WTC11 (cell line): ENCODE measurements around the gene ZBTB32. TPM values are rescaled to one million over a fixed set of nuclear protein-coding genes. Genes with fewer than 3 reads are reported as not detected.

Experiments
- ATAC-seq: fragments of 200-7000 bp; cut with Tn5 transposase; 2 replicates; pipeline ENCODE4 v1.10.0; 2021; ENCODE audit warnings: mild to moderate bottlenecking, moderate library complexity
- CTCF ChIA-PET: fragments of 300-600 bp; sonication (Branson Sonifier 250); formaldehyde crosslinking; loops from one replicate; lab custom pipeline; 2021; ENCODE audit warnings: antibody characterized with exemption; lab: Charles Lee
- POLR2A ChIA-PET: fragments of 350-600 bp; sonication (Branson Sonifier 250); formaldehyde crosslinking; loops from one replicate; lab custom pipeline; 2021; ENCODE audit warnings: antibody characterized with exemption; lab: Charles Lee
- DNase-seq: peaks from one replicate; pipeline ENCODE4 v3.0.0; 2021; ENCODE audit warnings: low spot score
- H3K27ac Mint-ChIP-seq: 2 replicates; pipeline ENCODE4 v1.8.0; 2021; ENCODE audit warnings: mixed read lengths
- H3K27me3 Mint-ChIP-seq: 2 replicates; pipeline ENCODE4 v1.8.0; 2021; ENCODE audit warnings: low read depth, mild to moderate bottlenecking, moderate library complexity, mixed read lengths
- H3K36me3 Mint-ChIP-seq: 2 replicates; pipeline ENCODE4 v1.8.0; 2021; ENCODE audit warnings: mixed read lengths
- H3K4me1 Mint-ChIP-seq: 2 replicates; pipeline ENCODE4 v1.8.0; 2022; ENCODE audit warnings: mixed read lengths
- H3K4me3 Mint-ChIP-seq: 2 replicates; pipeline ENCODE4 v1.8.0; 2021; ENCODE audit warnings: mild to moderate bottlenecking, moderate library complexity, mixed read lengths
- H3K9me3 Mint-ChIP-seq: 2 replicates; pipeline ENCODE4 v1.8.0; 2021; ENCODE audit warnings: mixed read lengths
- AR ChIP-seq: fragments of 250-450 bp; sonication (Bioruptor Pico); IDR thresholded peaks from 2 replicates; pipeline ENCODE4 v1.9.0; 2021; ENCODE audit warnings: mild to moderate bottlenecking
- ATF3 ChIP-seq: sonication (generic); formaldehyde crosslinking; conservative IDR thresholded peaks from 2 replicates; pipeline ENCODE4 v1.8.1; 2022; ENCODE audit warnings: mild to moderate bottlenecking, missing genetic modification reagents
- CBFB ChIP-seq: sonication (generic); formaldehyde crosslinking; IDR thresholded peaks from 2 replicates; pipeline ENCODE4 v1.8.1; 2022; ENCODE audit warnings: mild to moderate bottlenecking, low read depth, missing genetic modification reagents
- E2F4 ChIP-seq: sonication (generic); formaldehyde crosslinking; IDR thresholded peaks from 2 replicates; pipeline ENCODE4 v1.8.1; 2022; ENCODE audit warnings: low read depth, mild to moderate bottlenecking, moderate library complexity, missing genetic modification reagents, borderline replicate concordance
- ELF4 ChIP-seq: sonication (generic); formaldehyde crosslinking; IDR thresholded peaks from 2 replicates; pipeline ENCODE4 v1.8.1; 2022; ENCODE audit warnings: low read depth, mild to moderate bottlenecking, moderate library complexity, missing genetic modification reagents
- FOXJ3 ChIP-seq: sonication (generic); formaldehyde crosslinking; IDR thresholded peaks from 2 replicates; pipeline ENCODE4 v1.9.0; 2021; ENCODE audit warnings: missing genetic modification reagents, mild to moderate bottlenecking, borderline replicate concordance
- FOXK1 ChIP-seq: sonication (generic); formaldehyde crosslinking; IDR thresholded peaks from 2 replicates; pipeline ENCODE4 v1.8.0; 2022; ENCODE audit warnings: mild to moderate bottlenecking, moderate library complexity, missing genetic modification reagents
- IRF2 ChIP-seq: sonication (generic); formaldehyde crosslinking; IDR thresholded peaks from 2 replicates; pipeline ENCODE4 v1.8.0; 2022; ENCODE audit warnings: low read depth, missing genetic modification reagents, borderline replicate concordance
- JAZF1 ChIP-seq: fragments of 250-450 bp; sonication (Bioruptor Pico); IDR thresholded peaks from 2 replicates; pipeline ENCODE4 v1.9.0; 2021; ENCODE audit warnings: moderate library complexity, mild to moderate bottlenecking, inconsistent platforms
- MXD4 ChIP-seq: fragments of 250-450 bp; sonication (Bioruptor Pico); IDR thresholded peaks from 2 replicates; pipeline ENCODE4 v1.8.0; 2021; ENCODE audit warnings: mild to moderate bottlenecking, moderate library complexity, borderline replicate concordance
- NFATC4 ChIP-seq: fragments of 250-450 bp; sonication (Bioruptor Pico); IDR thresholded peaks from 2 replicates; pipeline ENCODE4 v1.9.0; 2021; ENCODE audit warnings: mild to moderate bottlenecking
- NR1H2 ChIP-seq: sonication (generic); formaldehyde crosslinking; IDR thresholded peaks from 2 replicates; pipeline ENCODE4 v1.9.0; 2021; ENCODE audit warnings: mild to moderate bottlenecking, moderate library complexity, missing genetic modification reagents
- RELA ChIP-seq: sonication (generic); formaldehyde crosslinking; IDR thresholded peaks from 2 replicates; pipeline ENCODE4 v1.8.1; 2022; ENCODE audit warnings: missing genetic modification reagents, mild to moderate bottlenecking, borderline replicate concordance
- SMAD4 ChIP-seq: sonication (generic); formaldehyde crosslinking; IDR thresholded peaks from 2 replicates; pipeline ENCODE4 v1.8.0; 2022; ENCODE audit warnings: mild to moderate bottlenecking, missing genetic modification reagents
- SOX15 ChIP-seq: fragments of 250-450 bp; sonication (Bioruptor Pico); IDR thresholded peaks from 2 replicates; pipeline ENCODE4 v1.9.0; 2021; ENCODE audit warnings: mild to moderate bottlenecking
- TCF7 ChIP-seq: sonication (generic); formaldehyde crosslinking; IDR thresholded peaks from 2 replicates; pipeline ENCODE4 v1.8.0; 2022; ENCODE audit warnings: mild to moderate bottlenecking, low read depth, missing genetic modification reagents, moderate library complexity
- TEAD4 ChIP-seq: sonication (generic); formaldehyde crosslinking; IDR thresholded peaks from 2 replicates; pipeline ENCODE4 v1.8.0; 2022; ENCODE audit warnings: mild to moderate bottlenecking, missing genetic modification reagents
- ZNF121 ChIP-seq: sonication (generic); formaldehyde crosslinking; IDR thresholded peaks from 2 replicates; pipeline ENCODE4 v1.8.0; 2023; ENCODE audit warnings: missing genetic modification reagents
- ZNF219 ChIP-seq: sonication (generic); formaldehyde crosslinking; IDR thresholded peaks from 2 replicates; pipeline ENCODE4 v1.8.0; 2023; ENCODE audit warnings: missing genetic modification reagents, mild to moderate bottlenecking, borderline replicate concordance
- ZNF263 ChIP-seq: sonication (generic); formaldehyde crosslinking; IDR thresholded peaks from 2 replicates; pipeline ENCODE4 v1.8.1; 2022; ENCODE audit warnings: low read depth, mild to moderate bottlenecking, moderate library complexity, missing genetic modification reagents
- ZNF416 ChIP-seq: fragments of 250-450 bp; sonication (Bioruptor Pico); IDR thresholded peaks from 2 replicates; pipeline ENCODE4 v1.9.0; 2021; ENCODE audit warnings: mild to moderate bottlenecking, inconsistent platforms
- total RNA-seq: library from RNA; stranded (reverse); gene quantifications from 3 replicates; pipeline ENCODE4 v1.2.3, GENCODE V29; 2021
- TF ChIP-seq, protein P1 (sequence below): sonication (generic); formaldehyde crosslinking; IDR thresholded peaks from 2 replicates; pipeline ENCODE4 v1.8.0; 2023; ENCODE audit warnings: missing genetic modification reagents

ZBTB32 gene
- total RNA-seq, 1 experiment from 2014 or later: 0.11 TPM

- ChIA-PET CTCF (interaction anchor here (0.6 to 1.2 kb wide), 3 partner anchors 32 to 108 kb away, joined by 3 read pairs; no protein-coding TSS in a partner anchor), POLR2A (interaction anchor here (1.6 kb wide), 1 partner anchor 118 kb away, joined by 4 read pairs; no protein-coding TSS in a partner anchor)
- ATAC-seq (no peak), DNase-seq (no peak)
- Mint-ChIP-seq H3K4me1 (peaks cover 19% of the 10 kb centered on the region), H3K4me3 (no peak overlapping the region), H3K9me3 (no peaks in the 10 kb centered on the region), H3K27me3 (peaks cover 22% of the 10 kb centered on the region), H3K27ac (no peak overlapping the region), H3K36me3 (no peaks in the 10 kb centered on the region)
- TF ChIP-seq AR (no peak), ZNF416 (CRISPR knock-in tag) (no peak), ZNF121 (CRISPR knock-in tag) (no peak), JAZF1 (no peak), MXD4 (CRISPR knock-in tag) (no peak), ZNF219 (CRISPR knock-in tag) (no peak), CBFB (no peak), TEAD4 (CRISPR knock-in tag) (no peak), NR1H2 (CRISPR knock-in tag) (no peak), IRF2 (CRISPR knock-in tag) (no peak), SMAD4 (CRISPR knock-in tag) (no peak), E2F4 (CRISPR knock-in tag) (no peak), ELF4 (CRISPR knock-in tag) (no peak), RELA (CRISPR knock-in tag) (no peak), FOXJ3 (CRISPR knock-in tag) (no peak), SOX15 (no peak), ATF3 (no peak), TCF7 (CRISPR knock-in tag) (no peak), FOXK1 (no peak)
- TF ChIP-seq, protein P1, sequence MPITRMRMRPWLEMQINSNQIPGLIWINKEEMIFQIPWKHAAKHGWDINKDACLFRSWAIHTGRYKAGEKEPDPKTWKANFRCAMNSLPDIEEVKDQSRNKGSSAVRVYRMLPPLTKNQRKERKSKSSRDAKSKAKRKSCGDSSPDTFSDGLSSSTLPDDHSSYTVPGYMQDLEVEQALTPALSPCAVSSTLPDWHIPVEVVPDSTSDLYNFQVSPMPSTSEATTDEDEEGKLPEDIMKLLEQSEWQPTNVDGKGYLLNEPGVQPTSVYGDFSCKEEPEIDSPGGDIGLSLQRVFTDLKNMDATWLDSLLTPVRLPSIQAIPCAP (CRISPR knock-in tag): no peak
Measured at GRCh38 chr19:35751839-35752745, 47.7 kb downstream of the ZBTB32 start.

DNA sequence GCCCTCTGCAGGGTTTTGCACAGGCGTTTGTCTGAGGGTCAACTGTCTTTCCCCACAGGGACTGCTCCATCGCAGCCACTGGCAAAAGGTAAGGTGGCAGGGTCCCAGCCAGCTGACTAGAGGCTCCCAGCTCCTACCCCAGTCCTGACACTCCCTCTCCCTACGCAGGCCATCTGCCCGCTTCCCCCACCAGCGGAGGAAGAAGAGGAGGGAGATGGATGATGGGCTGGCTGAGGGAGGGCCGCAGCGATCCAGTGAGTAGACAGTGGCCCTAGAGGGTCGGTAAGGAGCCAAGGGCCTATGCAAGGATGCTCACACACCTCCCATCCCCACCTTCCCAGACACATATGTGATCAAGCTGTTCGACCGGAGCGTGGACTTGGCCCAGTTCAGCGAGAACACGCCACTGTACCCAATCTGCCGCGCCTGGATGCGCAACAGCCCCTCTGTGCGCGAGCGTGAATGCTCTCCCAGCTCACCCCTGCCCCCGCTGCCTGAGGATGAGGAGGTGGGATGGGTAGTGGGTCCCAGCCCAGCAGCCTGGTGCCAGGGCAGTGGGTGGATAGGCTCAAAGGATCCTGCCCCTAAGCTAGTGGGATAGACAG, 48.5 kb downstream of the ZBTB32 start:
- Mint-ChIP-seq H3K4me3 (no peak overlapping the region), H3K4me1 (peaks cover 18% of the 10 kb centered on the region), H3K9me3 (no peaks in the 10 kb centered on the region), H3K36me3 (no peaks in the 10 kb centered on the region), H3K27ac (no peak overlapping the region), H3K27me3 (peaks cover 23% of the 10 kb centered on the region)
- no peak for ATAC-seq
- TF ChIP-seq MXD4 (CRISPR knock-in tag): no peak
- TF ChIP-seq NFATC4: no peak
- TF ChIP-seq ZNF263: no peak
- no peak for TF ChIP-seq ZNF416 (CRISPR knock-in tag)
- no peak for DNase-seq
- ChIA-PET CTCF (interaction anchor here (1.0 to 1.2 kb wide), 2 partner anchors 32 to 108 kb away, joined by 3 read pairs; no protein-coding TSS in a partner anchor), POLR2A (no interaction called here)
